HepG2 (cell line): Measurements from ENCODE around the gene PIK3R1. TPM values are rescaled to one million over a fixed set of nuclear protein-coding genes. Genes with fewer than 3 reads are reported as not detected.

ENCODE experiments used
- ATAC-seq: fragments of 200-7000 bp; cut with Tn5 transposase; 3 replicates; pipeline ENCODE4 v1.9.1; 2020; ENCODE audit warnings: mild to moderate bottlenecking, moderate library complexity
- BruUV-seq: library from RNA; stranded (reverse); fragments of 400-500 nt; replicated peaks from 2 replicates; lab custom pipeline; 2021; lab: Mats Ljungman, UMichigan
- CTCF ChIA-PET: fragments of 300-600 bp; formaldehyde crosslinking; extraction: SDS; loops from one replicate; lab custom pipeline; 2021; ENCODE audit warnings: low total read pairs, inconsistent platforms, low intra/inter-chr PET ratio; lab: Yijun Ruan, JAX
- POLR2A ChIA-PET: fragments of 350-600 bp; sonication (Branson Sonifier 250); formaldehyde crosslinking; loops from one replicate; lab custom pipeline; 2020; ENCODE audit warnings: antibody characterized with exemption, inconsistent platforms; lab: Yijun Ruan, JAX
- DNase-seq: peaks from one replicate; pipeline ENCODE4 v3.0.0-alpha.2; 2015; ENCODE audit warnings: low spot score
- FAIRE-seq: peaks from 3 replicates; lab custom pipeline; 2011; peaks lifted over from hg19 to GRCh38; lab: Jason Lieb, UNC
- H2AFZ ChIP-seq: one replicate; pipeline ENCODE4 v1.6.1; 2011; ENCODE audit warnings: low read length, inconsistent platforms
- H3K27ac ChIP-seq: fragments of 300-600 bp; 3 replicates; pipeline ENCODE4 v1.8.0; 2011; ENCODE audit warnings: mixed run types, mild to moderate bottlenecking, mixed read lengths, low read length, inconsistent platforms; ENCODE audit not compliant: insufficient read depth; ENCODE audit errors: extremely low read length
- H3K27me3 ChIP-seq, 2 experiments: fragments of 200-600 bp in 1 of 2; 2 replicates in 1 of 2; 3 replicates in 1 of 2; pipeline versions ENCODE4 v1.6.0 to v1.8.0; 2011; ENCODE audit warnings: low read length in 2 of 2, mild to moderate bottlenecking in 2 of 2, moderate library complexity in 2 of 2, inconsistent platforms in 1 of 2; ENCODE audit not compliant: insufficient read depth in 2 of 2, control insufficient read depth in 1 of 2
- H3K36me3 ChIP-seq, 2 experiments: fragments of 200-600 bp in 1 of 2; replicated peaks in 1 of 2; 2 replicates in 1 of 2; 3 replicates in 1 of 2; pipeline versions ENCODE4 v1.5.1 to v1.8.0; 2011; ENCODE audit warnings: low read length in 2 of 2, inconsistent platforms in 1 of 2; ENCODE audit not compliant: insufficient read depth in 2 of 2, control insufficient read depth in 1 of 2
- H3K4me1 ChIP-seq: 2 replicates; pipeline ENCODE4 v1.5.1; 2012; ENCODE audit warnings: low read length, inconsistent platforms; ENCODE audit not compliant: insufficient read depth
- H3K4me2 ChIP-seq: 2 replicates; pipeline ENCODE4 v1.6.0; 2011; ENCODE audit warnings: low read depth, low read length, inconsistent platforms
- H3K4me3 ChIP-seq, 3 experiments: fragments of 200-600 bp in 1 of 3; sonication (generic), shearing (Covaris generic) in 1 of 3; replicated peaks in 1 of 3; 2 replicates each; pipeline ENCODE4 v1.5.1; 2011 to 2016; ENCODE audit warnings: low read length in 3 of 3, inconsistent platforms in 2 of 3, low read depth in 2 of 3, mild to moderate bottlenecking in 2 of 3, control low read depth in 1 of 3, mixed read lengths in 1 of 3; ENCODE audit not compliant: insufficient read depth in 1 of 3
- H3K79me2 ChIP-seq: one replicate; pipeline ENCODE4 v1.6.1; 2011; ENCODE audit warnings: low read length, inconsistent platforms; ENCODE audit not compliant: insufficient read depth
- H3K9ac ChIP-seq: 2 replicates; pipeline ENCODE4 v1.6.0; 2011; ENCODE audit warnings: mild to moderate bottlenecking, low read depth, low read length, inconsistent platforms; ENCODE audit not compliant: insufficient read depth
- H3K9me3 ChIP-seq: 2 replicates; pipeline ENCODE4 v1.5.1; 2012; ENCODE audit warnings: mild to moderate bottlenecking, low read length
- H4K20me1 ChIP-seq: 2 replicates; pipeline ENCODE4 v1.6.0; 2011; ENCODE audit warnings: inconsistent platforms, mild to moderate bottlenecking, low read length, moderate library complexity; ENCODE audit not compliant: insufficient read depth
- CBX1 ChIP-seq: IDR thresholded peaks from one replicate; pipeline ENCODE4 v1.6.1; 2016; ENCODE audit warnings: antibody characterized with exemption, low read depth
- ETV5 ChIP-seq: IDR thresholded peaks from 2 replicates; pipeline ENCODE4 v1.6.1; 2018; ENCODE audit warnings: missing biosample characterization, missing genetic modification reagents, inconsistent platforms, borderline replicate concordance
- PRDM15 ChIP-seq: sonication (generic); formaldehyde crosslinking; IDR thresholded peaks from 2 replicates; pipeline ENCODE4 v1.4.0; 2020; ENCODE audit warnings: missing genetic modification reagents
- RERE ChIP-seq: IDR thresholded peaks from 2 replicates; pipeline ENCODE4 v1.6.1; 2016; ENCODE audit warnings: low read depth, missing genetic modification reagents, missing compliant biosample characterization
- SAP130 ChIP-seq: IDR thresholded peaks from 2 replicates; pipeline ENCODE4 v1.6.1; 2016; ENCODE audit warnings: low read depth
- SP140L ChIP-seq: sonication (generic); formaldehyde crosslinking; IDR thresholded peaks from 2 replicates; pipeline ENCODE4 v1.4.0; 2020; ENCODE audit warnings: missing genetic modification reagents, borderline replicate concordance
- ZNF143 ChIP-seq: sonication (generic); formaldehyde crosslinking; IDR thresholded peaks from 2 replicates; pipeline ENCODE4 v1.4.0; 2020; ENCODE audit warnings: missing genetic modification reagents
- ZNF281 ChIP-seq: sonication (generic); formaldehyde crosslinking; IDR thresholded peaks from 2 replicates; pipeline ENCODE4 v1.4.0; 2020; ENCODE audit warnings: missing genetic modification reagents, borderline replicate concordance
- WGBS: methylation state at CpG from one replicate; pipeline ENCODE4 v1.1.6; 2017; ENCODE audit warnings: low lambda C conversion rate; 5-methylcytosine and 5-hydroxymethylcytosine counted together
- in situ Hi-C: cut with HindIII; loops from 2 replicates; pipeline ENCODE4 v1.10.0; 2017; ENCODE audit warnings: low pct_unique_long_range_greater_than_20kb; ENCODE audit not compliant: extremely low pct_ligation_motif_present
- intact Hi-C: fragments of 100-400 bp; cut with micrococcal nuclease; formaldehyde crosslinking; loops from one replicate; pipeline ENCODE4 v1.10.0; 2022; ENCODE audit not compliant: unreplicated experiment
- polyA plus RNA-seq, 8 experiments: library from polyadenylated mRNA; depleted of rRNA in 3 of 8; stranded (reverse) in 7 of 8; unstranded in 1 of 8; fragments of >200 nt; fragmentation: Illumina TruSeq in 4 of 8; extraction: Trizol in 4 of 8; gene quantifications; 2 replicates each; pipeline versions ENCODE4 v1.2.1 to v1.2.3, GENCODE V29; 2011 to 2016; ENCODE audit warnings: low read depth in 4 of 8, missing spikeins in 1 of 8, mixed read lengths in 1 of 8; ENCODE audit not compliant: insufficient read depth in 1 of 8
- total RNA-seq, 5 experiments: library from RNA; depleted of rRNA; stranded (reverse); fragments of >200 nt; fragmentation: Illumina TruSeq; extraction: Trizol; gene quantifications; 2 replicates each; pipeline ENCODE4 v1.2.3, GENCODE V29; 2016; ENCODE audit warnings: low read depth in 1 of 5

Gene PIK3R1
- total and polyA plus RNA-seq, 2 of the 13 experiments (the other 11 are each of a cell fraction or from before 2014, with no cell fraction given): 8.4 to 21.3 TPM

- TF ChIP-seq ZNF281 (CRISPR knock-in tag) (peak; percentile 81; the same call in 1 of the 2 replicates), ETV5 (CRISPR knock-in tag) (peak; percentile 64), SAP130 (CRISPR knock-in tag) (peak; percentile 55)
Observed at GRCh38 chr5:68216245-68217046, 890 bp downstream of the PIK3R1 start (continued).

- peaks cover 39% of the 10 kb centered on the region for H3K4me1 ChIP-seq
- H3K4me2 ChIP-seq: peak overlapping the region; percentile 64
- H3K9ac ChIP-seq: peak overlapping the region; percentile 91
- CTCF ChIA-PET: no interaction called here
- peak overlapping the region; percentile 88 for H3K27ac ChIP-seq
- in situ Hi-C loops (no loop called here), intact Hi-C loops (loop anchor here (2.0 kb wide), 1 partner anchor 446 kb away; no protein-coding TSS in a partner anchor)
- H3K4me3 ChIP-seq: peak overlapping the region; percentile 93 to 99 (median 95)
- peaks cover 0 to 10% of the 10 kb centered on the region in 2 experiments; a peak in 1 of 5 replicates for H3K36me3 ChIP-seq
- TSS peak; percentile 49 for BruUV-seq
- ATAC-seq (no peak), DNase-seq (no peak), FAIRE-seq (no peak)
- H3K79me2 ChIP-seq: peaks cover 58% of the 10 kb centered on the region
- WGBS: 0% methylated on average over 3 of the region's 3 CpGs
- POLR2A ChIA-PET: interaction anchor here (0.7 to 3.9 kb wide), 9 partner anchors 8 to 1073 kb away, joined by 3 to 40 read pairs (median 14); no protein-coding TSS in a partner anchor
- peaks cover 0 to 2% of the 10 kb centered on the region in 2 experiments; a peak in 1 of 5 replicates for H3K27me3 ChIP-seq
- H2AFZ ChIP-seq: peak overlapping the region; percentile 57
- H3K9me3 ChIP-seq: peaks cover 11% of the 10 kb centered on the region
- peaks cover 11% of the 10 kb centered on the region for H4K20me1 ChIP-seq
- TF ChIP-seq CBX1: no peak
- no peak for TF ChIP-seq ZNF143 (CRISPR knock-in tag)
- TF ChIP-seq SP140L: no peak
- TF ChIP-seq RERE: no peak
- peak; percentile 83 for TF ChIP-seq PRDM15 (CRISPR knock-in tag)
Observed at GRCh38 chr5:68217047-68217355, 1.4 kb downstream of the PIK3R1 start.
